ENCODE results near the gene TMPRSS11B.
"Not testable (repeated sequence)": the region's sequence is repeated elsewhere in the genome, so short reads cannot be mapped to it uniquely, and the experiment has no call there.

TMPRSS11B gene

GRCh38 chr4:68245594-68245993, at the start of gene TMPRSS11B:
TMPRSS11B (minus strand) TSS chr4:68245694; CDS start chr4:68245558, 136 bp downstream.
- DNase-seq (ENCODE audit: extremely low read depth, insufficient read length), result no peak
- no peaks in the 10 kb centered on the region for H3K27me3 ChIP-seq (replicated peaks; ENCODE audit: control insufficient read depth, insufficient read depth, low read length)
- no peaks in the 10 kb centered on the region for H3K36me3 ChIP-seq (ENCODE audit: control insufficient read depth, insufficient read depth, low read length)
- no peak for TF ChIP-seq CTCF (IDR thresholded peaks at IDR 0.05; ENCODE audit: insufficient read depth, low read length, poor library complexity, severe bottlenecking)
- H3K4me3 ChIP-seq (replicated peaks; ENCODE audit: low read depth, low read length), result no peak within 1 kb of the TSS

- DNase-seq (ENCODE audit: extremely low read depth, insufficient read length), result no peak
- TF ChIP-seq CTCF (IDR thresholded peaks at IDR 0.05; ENCODE audit: insufficient read depth, low read length, poor library complexity, severe bottlenecking), result no peak
- no peak overlapping the region for H3K4me3 ChIP-seq (replicated peaks; ENCODE audit: low read depth, low read length)
- H3K27me3 ChIP-seq (replicated peaks; ENCODE audit: control insufficient read depth, insufficient read depth, low read length), result no peaks in the 10 kb centered on the region
- no peaks in the 10 kb centered on the region for H3K36me3 ChIP-seq (ENCODE audit: control insufficient read depth, insufficient read depth, low read length)
Measured at GRCh38 chr4:68291256-68291655, 45.8 kb upstream of the TMPRSS11B start.

GRCh38 chr4:68288393-68288740, 42.9 kb upstream of the TMPRSS11B start:
- H3K27me3 ChIP-seq (replicated peaks; ENCODE audit: control insufficient read depth, insufficient read depth, low read length), result no peaks in the 10 kb centered on the region
- no peak overlapping the region for H3K4me3 ChIP-seq (replicated peaks; ENCODE audit: low read depth, low read length)
- H3K36me3 ChIP-seq (ENCODE audit: control insufficient read depth, insufficient read depth, low read length), result no peaks in the 10 kb centered on the region
- no peak for DNase-seq (ENCODE audit: extremely low read depth, insufficient read length)
- no peak for TF ChIP-seq CTCF (IDR thresholded peaks at IDR 0.05; ENCODE audit: insufficient read depth, low read length, poor library complexity, severe bottlenecking)

- Histone ChIP-seq H3K27me3 (replicated peaks; ENCODE audit: control insufficient read depth, insufficient read depth, low read length) (no peaks in the 10 kb centered on the region), H3K36me3 (ENCODE audit: control insufficient read depth, insufficient read depth, low read length) (no peaks in the 10 kb centered on the region), H3K4me3 (replicated peaks; ENCODE audit: low read depth, low read length) (no peak overlapping the region)
- no peak for DNase-seq (ENCODE audit: extremely low read depth, insufficient read length)
- no peak for TF ChIP-seq CTCF (IDR thresholded peaks at IDR 0.05; ENCODE audit: insufficient read depth, low read length, poor library complexity, severe bottlenecking)
Measured at GRCh38 chr4:68287704-68288392, 42.4 kb upstream of the TMPRSS11B start.

GRCh38 chr4:68283714-68284113, 38.2 kb upstream of the TMPRSS11B start:
- no peak for DNase-seq (ENCODE audit: extremely low read depth, insufficient read length)
- Histone ChIP-seq H3K27me3 (replicated peaks; ENCODE audit: control insufficient read depth, insufficient read depth, low read length) (no peaks in the 10 kb centered on the region), H3K36me3 (ENCODE audit: control insufficient read depth, insufficient read depth, low read length) (no peaks in the 10 kb centered on the region), H3K4me3 (replicated peaks; ENCODE audit: low read depth, low read length) (no peak overlapping the region)
- TF ChIP-seq CTCF (IDR thresholded peaks at IDR 0.05; ENCODE audit: insufficient read depth, low read length, poor library complexity, severe bottlenecking), result no peak

GRCh38 chr4:68283095-68283494, 37.6 kb upstream of the TMPRSS11B start:
- no peak for DNase-seq (ENCODE audit: extremely low read depth, insufficient read length)
- TF ChIP-seq CTCF (IDR thresholded peaks at IDR 0.05; ENCODE audit: insufficient read depth, low read length, poor library complexity, severe bottlenecking), result no peak
- no peaks in the 10 kb centered on the region for H3K27me3 ChIP-seq (replicated peaks; ENCODE audit: control insufficient read depth, insufficient read depth, low read length)

GRCh38 chr4:68281796-68282740, 36.6 kb upstream of the TMPRSS11B start:
- H3K4me3 ChIP-seq (replicated peaks; ENCODE audit: low read depth, low read length); H3K27me3 ChIP-seq (replicated peaks; ENCODE audit: control insufficient read depth, insufficient read depth, low read length); H3K36me3 ChIP-seq (ENCODE audit: control insufficient read depth, insufficient read depth, low read length); DNase-seq (ENCODE audit: extremely low read depth, insufficient read length): not testable (repeated sequence)

More at GRCh38 chr4:68283095-68283494, 37.6 kb upstream of the TMPRSS11B start:
- Histone ChIP-seq H3K4me3 (replicated peaks; ENCODE audit: low read depth, low read length) (no peak overlapping the region), H3K36me3 (ENCODE audit: control insufficient read depth, insufficient read depth, low read length) (no peaks in the 10 kb centered on the region)

Measured in GM06990 (cell line).